HEK293T (cell line): Measurements from ENCODE around the gene CDPF1.
A peak's percentile ranks its signal among the peaks of the same experiment; 100 is the strongest.

Source experiments
- CTCF ChIA-PET: fragments of 350-600 bp; formaldehyde crosslinking; extraction: SDS; loops from one replicate; lab custom pipeline; 2021; ENCODE audit warnings: antibody characterized with exemption, inconsistent platforms; lab: Yijun Ruan, JAX
- POLR2A ChIA-PET: fragments of 350-600 bp; formaldehyde crosslinking; extraction: SDS; loops from one replicate; lab custom pipeline; 2020; ENCODE audit warnings: antibody characterized with exemption, inconsistent platforms; lab: Yijun Ruan, JAX
- DNase-seq: peaks from one replicate; pipeline ENCODE4 v3.0.0; 2012; ENCODE audit warnings: mixed read lengths; ENCODE audit errors: extremely low spot score
- ARNT ChIP-seq: fragments of 450-650 bp; IDR thresholded peaks from 2 replicates; pipeline ENCODE4 v1.6.1; 2017; ENCODE audit warnings: mild to moderate bottlenecking
- BHLHE40 ChIP-seq: fragments of 450-650 bp; IDR thresholded peaks from 2 replicates; pipeline ENCODE4 v1.6.1; 2016; ENCODE audit warnings: mild to moderate bottlenecking, moderate library complexity, borderline replicate concordance
- CTBP1 ChIP-seq: fragments of 450-650 bp; IDR thresholded peaks from 2 replicates; pipeline ENCODE4 v1.6.1; 2016; ENCODE audit warnings: borderline replicate concordance
- ELF4 ChIP-seq: fragments of 450-650 bp; IDR thresholded peaks from 2 replicates; pipeline ENCODE4 v1.6.1; 2017; ENCODE audit warnings: antibody characterized with exemption
- FOXA1 ChIP-seq: fragments of 450-650 bp; IDR thresholded peaks from 2 replicates; pipeline ENCODE4 v1.6.1; 2016; ENCODE audit warnings: mild to moderate bottlenecking
- FOXK2 ChIP-seq: fragments of 450-650 bp; IDR thresholded peaks from 2 replicates; pipeline ENCODE4 v1.6.1; 2016; ENCODE audit warnings: mild to moderate bottlenecking
- FOXM1 ChIP-seq: fragments of 450-650 bp; IDR thresholded peaks from 2 replicates; pipeline ENCODE4 v1.6.1; 2017; ENCODE audit warnings: mild to moderate bottlenecking, borderline replicate concordance
- HDGF ChIP-seq: fragments of 450-650 bp; IDR thresholded peaks from 2 replicates; pipeline ENCODE4 v1.6.1; 2017; ENCODE audit warnings: antibody characterized with exemption, borderline replicate concordance
- L3MBTL2 ChIP-seq: fragments of 450-650 bp; conservative IDR thresholded peaks from 2 replicates; pipeline ENCODE4 v1.6.1; 2016; ENCODE audit warnings: mild to moderate bottlenecking
- LEF1 ChIP-seq: fragments of 450-650 bp; IDR thresholded peaks from 2 replicates; pipeline ENCODE4 v1.6.1; 2017; ENCODE audit warnings: mild to moderate bottlenecking, borderline replicate concordance
- NFRKB ChIP-seq: fragments of 450-650 bp; IDR thresholded peaks from 2 replicates; pipeline ENCODE4 v1.6.1; 2016; ENCODE audit warnings: mild to moderate bottlenecking, moderate library complexity
- PKNOX1 ChIP-seq: fragments of 450-650 bp; IDR thresholded peaks from 2 replicates; pipeline ENCODE4 v1.6.1; 2016
- SP1 ChIP-seq: fragments of 450-650 bp; IDR thresholded peaks from 2 replicates; pipeline ENCODE4 v1.6.1; 2017
- SUZ12 ChIP-seq: fragments of 450-650 bp; IDR thresholded peaks from 2 replicates; pipeline ENCODE4 v1.6.1; 2016; ENCODE audit warnings: mild to moderate bottlenecking
- TARDBP ChIP-seq: fragments of 450-650 bp; IDR thresholded peaks from 2 replicates; pipeline ENCODE4 v1.6.1; 2016
- ZNF384 ChIP-seq: fragments of 450-650 bp; IDR thresholded peaks from 2 replicates; pipeline ENCODE4 v1.6.1; 2016

The CDPF1 gene

GRCh38 chr22:46250035-46250782 lies at the start of gene CDPF1:
Gene CDPF1 (minus strand): TSS chr22:46250293. CDS start chr22:46248284, 2,009 bp downstream.
- ChIA-PET POLR2A (interaction anchor here (0.6 to 1.8 kb wide), 16 partner anchors 10 to 128 kb away, joined by 3 to 11 read pairs (median 4); partner anchors contain the start of genes GTSE1, TRMU and TTC38), CTCF (interaction anchor here (0.9 kb wide), 1 partner anchor 49 kb away, joined by 3 read pairs; no protein-coding TSS in a partner anchor)
- TF ChIP-seq ELF4 (peak; percentile 21; the same call in 1 of the 2 replicates), BHLHE40 (no peak), L3MBTL2 (peak; percentile 96)
- peak; percentile 87 for DNase-seq

- CTCF ChIA-PET: interaction anchor here (1.1 kb wide), 1 partner anchor 48 kb away, joined by 3 read pairs; no protein-coding TSS in a partner anchor
- no peak for DNase-seq
- POLR2A ChIA-PET: no interaction called here
- TF ChIP-seq HDGF (no peak), TARDBP (no peak), NFRKB (no peak), FOXA1 (no peak), LEF1 (no peak), L3MBTL2 (no peak), PKNOX1 (no peak), ZNF384 (no peak), SP1 (no peak), ELF4 (no peak), BHLHE40 (no peak), CTBP1 (no peak), FOXK2 (no peak)
These were observed 49.0 kb upstream of the CDPF1 start for GRCh38 chr22:46299101-46299500.

GRCh38 chr22:46297151-46297812 lies 47.2 kb upstream of the CDPF1 start:
- CTCF ChIA-PET: no interaction called here
- POLR2A ChIA-PET: interaction anchor here (1.2 to 2.2 kb wide), 6 partner anchors 13 to 262 kb away, joined by 3 to 11 read pairs (median 6); partner anchors contain the start of genes CDPF1 and CELSR1
- peak; percentile 44 for DNase-seq
- TF ChIP-seq ZNF384 (no peak), LEF1 (no peak), ARNT (no peak), FOXK2 (no peak), FOXA1 (no peak), BHLHE40 (no peak), SUZ12 (no peak), CTBP1 (no peak), TARDBP (no peak)

- ChIA-PET CTCF (interaction anchor here (1.0 to 1.6 kb wide), 2 partner anchors 116 to 174 kb away, joined by 3 to 8 read pairs; no protein-coding TSS in a partner anchor), POLR2A (interaction anchor here (0.6 to 2.2 kb wide), 14 partner anchors 8 to 261 kb away, joined by 3 to 11 read pairs (median 6); partner anchors contain the start of genes CDPF1, CELSR1 and TTC38)
- peak; percentile 91 for TF ChIP-seq ELF4
- TF ChIP-seq TARDBP: no peak
- no peak for TF ChIP-seq SUZ12
- peak; percentile 96 for TF ChIP-seq FOXM1
- TF ChIP-seq NFRKB: no peak
- no peak for TF ChIP-seq FOXA1
- TF ChIP-seq HDGF: no peak
- TF ChIP-seq FOXK2: no peak
- peak; percentile 48; the same call in 1 of the 2 replicates for TF ChIP-seq L3MBTL2
- no peak for TF ChIP-seq PKNOX1
- TF ChIP-seq CTBP1: no peak
- no peak for TF ChIP-seq ZNF384
- no peak for TF ChIP-seq ARNT
- no peak for TF ChIP-seq BHLHE40
- TF ChIP-seq SP1: no peak
- no peak for TF ChIP-seq LEF1
- peak; percentile 99 for DNase-seq
These were observed 46.4 kb upstream of the CDPF1 start, which contains the start of gene GTSE1 for GRCh38 chr22:46296257-46297150. Gene GTSE1 (plus strand): TSS chr22:46296870. CDS start chr22:46297401, 531 bp downstream.

GRCh38 chr22:46295277-46295971 lies 45.3 kb upstream of the CDPF1 start:
- POLR2A ChIA-PET: interaction anchor here (1.0 to 2.2 kb wide), 7 partner anchors 9 to 173 kb away, joined by 4 to 11 read pairs (median 7); partner anchors contain the start of gene TTC38
- no peak for TF ChIP-seq SUZ12
- TF ChIP-seq ARNT: no peak
- no peak for TF ChIP-seq FOXA1
- TF ChIP-seq CTBP1: no peak
- no peak for TF ChIP-seq PKNOX1
- no peak for TF ChIP-seq NFRKB
- TF ChIP-seq SP1: no peak
- no peak for TF ChIP-seq ZNF384
- no peak for TF ChIP-seq FOXM1
- no peak for TF ChIP-seq LEF1
- TF ChIP-seq TARDBP: no peak
- no peak for TF ChIP-seq FOXK2
- TF ChIP-seq L3MBTL2: no peak
- TF ChIP-seq BHLHE40: no peak
- TF ChIP-seq ELF4: no peak
- no peak for TF ChIP-seq HDGF
- DNase-seq: no peak
- CTCF ChIA-PET: interaction anchor here (1.6 kb wide), 1 partner anchor 173 kb away, joined by 8 read pairs; no protein-coding TSS in a partner anchor
